Mucosa of descending colon (tissue), 3 donors: Measurements from ENCODE around the gene CDA. TPM values are rescaled to one million over a fixed set of nuclear protein-coding genes. Genes with fewer than 3 reads are reported as not detected.

Experiments used
- ATAC-seq: fragments of 200-7000 bp; cut with Tn5 transposase; one replicate; pipeline ENCODE4 v1.9.1; 2020; ENCODE audit warnings: mild to moderate bottlenecking, moderate library complexity
- DNase-seq, 3 donors: peaks; one replicate each; pipeline ENCODE4 v3.0.0-alpha.2; 2020
- H3K36me3 ChIP-seq: fragments of 200-600 bp; one replicate; pipeline ENCODE4 v1.8.0; 2021; ENCODE audit warnings: low read depth, mild to moderate bottlenecking
- H3K4me1 ChIP-seq: fragments of 200-600 bp; one replicate; pipeline ENCODE4 v1.8.0; 2021; ENCODE audit warnings: low read depth, mild to moderate bottlenecking
- H3K4me3 ChIP-seq: fragments of 200-600 bp; one replicate; pipeline ENCODE4 v1.8.0; 2021; ENCODE audit warnings: mild to moderate bottlenecking
- H3K9me3 ChIP-seq: fragments of 200-600 bp; one replicate; pipeline ENCODE4 v1.8.0; 2021; ENCODE audit warnings: mild to moderate bottlenecking
- intact Hi-C, 2 donors: fragments of 100-400 bp; cut with DNase I in 1 of 2; cut with micrococcal nuclease in 1 of 2; formaldehyde crosslinking; loops; one replicate each; pipeline versions ENCODE4 v1.11.0 to v1.11.1; 2022; cut with DNase I, micrococcal nuclease
- total RNA-seq, 3 donors: library from RNA; stranded (reverse); fragmentation: NEBNext Ultra II Directional in 2 of 3; extraction: Animal tissue kit (Norgen Biotek cat#: 25700) in 2 of 3; gene quantifications; one replicate each; pipeline versions ENCODE4 v1.2.1 to v1.2.4, GENCODE V29; 2021 to 2023
- TF ChIP-seq, protein P1 (sequence below): fragments of 200-600 bp; IDR thresholded peaks from one replicate; pipeline ENCODE4 v1.8.0; 2022; ENCODE audit warnings: antibody characterized with exemption, mild to moderate bottlenecking
- donor health status: DM: no; HTN: no; CAD: no; lungs with moderate emphysema.
- donor health status: DM: no; HTN: no; CAD: no.
- donor health status: DM: no; HTN: yes; CAD: no.

Gene CDA
- total RNA-seq, 3 donors from 2014 or later: 33.9 to 63.8 (median 60.9) TPM

DNA sequence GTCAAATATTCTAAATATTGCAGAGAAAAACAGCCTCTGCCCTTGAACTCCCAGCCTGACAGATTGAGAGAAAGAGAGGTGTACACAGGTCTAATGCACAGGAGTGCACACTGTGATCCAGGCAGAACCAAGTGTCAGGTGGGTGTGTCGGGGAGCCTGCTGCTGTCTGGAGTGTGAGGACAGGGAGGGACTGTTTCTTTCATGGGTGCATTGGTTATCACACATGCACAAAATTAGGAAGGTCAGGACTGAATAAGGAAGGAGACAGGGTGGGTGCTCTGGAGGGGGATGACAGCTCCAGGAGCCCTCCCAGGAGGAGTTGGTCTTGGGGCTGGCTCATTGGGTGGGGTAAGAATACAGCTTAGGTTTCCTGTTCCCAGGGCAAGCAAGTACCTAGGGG lies 31.1 kb downstream of the CDA start:
- no peak for ATAC-seq
- intact Hi-C loops: no loop called here
- Histone ChIP-seq H3K9me3 (no peaks in the 10 kb centered on the region), H3K4me1 (no peaks in the 10 kb centered on the region), H3K36me3 (no peaks in the 10 kb centered on the region), H3K4me3 (no peak overlapping the region)
- TF ChIP-seq, protein P1, sequence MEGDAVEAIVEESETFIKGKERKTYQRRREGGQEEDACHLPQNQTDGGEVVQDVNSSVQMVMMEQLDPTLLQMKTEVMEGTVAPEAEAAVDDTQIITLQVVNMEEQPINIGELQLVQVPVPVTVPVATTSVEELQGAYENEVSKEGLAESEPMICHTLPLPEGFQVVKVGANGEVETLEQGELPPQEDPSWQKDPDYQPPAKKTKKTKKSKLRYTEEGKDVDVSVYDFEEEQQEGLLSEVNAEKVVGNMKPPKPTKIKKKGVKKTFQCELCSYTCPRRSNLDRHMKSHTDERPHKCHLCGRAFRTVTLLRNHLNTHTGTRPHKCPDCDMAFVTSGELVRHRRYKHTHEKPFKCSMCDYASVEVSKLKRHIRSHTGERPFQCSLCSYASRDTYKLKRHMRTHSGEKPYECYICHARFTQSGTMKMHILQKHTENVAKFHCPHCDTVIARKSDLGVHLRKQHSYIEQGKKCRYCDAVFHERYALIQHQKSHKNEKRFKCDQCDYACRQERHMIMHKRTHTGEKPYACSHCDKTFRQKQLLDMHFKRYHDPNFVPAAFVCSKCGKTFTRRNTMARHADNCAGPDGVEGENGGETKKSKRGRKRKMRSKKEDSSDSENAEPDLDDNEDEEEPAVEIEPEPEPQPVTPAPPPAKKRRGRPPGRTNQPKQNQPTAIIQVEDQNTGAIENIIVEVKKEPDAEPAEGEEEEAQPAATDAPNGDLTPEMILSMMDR: no peak
- DNase-seq: no peak

GRCh38 chr1:20621012-20621411 lies 32.1 kb downstream of the CDA start:
- Histone ChIP-seq H3K36me3 (no peaks in the 10 kb centered on the region), H3K9me3 (no peaks in the 10 kb centered on the region), H3K4me3 (no peak overlapping the region), H3K4me1 (no peaks in the 10 kb centered on the region)
- TF ChIP-seq, protein P1: no peak
- DNase-seq (no peak), ATAC-seq (no peak)
- intact Hi-C loops: no loop called here

DNA sequence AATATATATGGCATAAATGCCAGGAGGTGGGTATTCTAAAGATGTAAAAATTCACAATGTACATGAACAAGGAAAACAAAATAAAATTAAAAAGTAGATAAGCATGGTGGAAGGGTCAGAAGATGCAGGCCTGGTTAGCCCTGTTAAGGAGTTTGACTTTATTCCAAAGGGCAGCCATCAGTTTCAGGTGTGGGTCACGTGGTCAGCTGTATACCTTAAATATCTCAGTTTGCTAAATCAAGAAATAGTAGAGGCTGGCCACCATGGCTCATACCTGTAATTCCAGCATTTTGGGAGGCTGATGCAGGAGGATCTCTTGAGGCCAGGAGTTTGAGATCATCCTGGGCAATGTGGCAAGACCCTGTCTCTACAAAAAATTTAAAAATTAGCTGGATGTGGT lies 35.8 kb downstream of the CDA start:
- DNase-seq: no peak
- TF ChIP-seq, protein P1: no peak
- intact Hi-C loops: no loop called here
- Histone ChIP-seq H3K9me3 (no peaks in the 10 kb centered on the region), H3K36me3 (no peaks in the 10 kb centered on the region), H3K4me1 (no peaks in the 10 kb centered on the region), H3K4me3 (no peak overlapping the region)
- no peak for ATAC-seq

DNA sequence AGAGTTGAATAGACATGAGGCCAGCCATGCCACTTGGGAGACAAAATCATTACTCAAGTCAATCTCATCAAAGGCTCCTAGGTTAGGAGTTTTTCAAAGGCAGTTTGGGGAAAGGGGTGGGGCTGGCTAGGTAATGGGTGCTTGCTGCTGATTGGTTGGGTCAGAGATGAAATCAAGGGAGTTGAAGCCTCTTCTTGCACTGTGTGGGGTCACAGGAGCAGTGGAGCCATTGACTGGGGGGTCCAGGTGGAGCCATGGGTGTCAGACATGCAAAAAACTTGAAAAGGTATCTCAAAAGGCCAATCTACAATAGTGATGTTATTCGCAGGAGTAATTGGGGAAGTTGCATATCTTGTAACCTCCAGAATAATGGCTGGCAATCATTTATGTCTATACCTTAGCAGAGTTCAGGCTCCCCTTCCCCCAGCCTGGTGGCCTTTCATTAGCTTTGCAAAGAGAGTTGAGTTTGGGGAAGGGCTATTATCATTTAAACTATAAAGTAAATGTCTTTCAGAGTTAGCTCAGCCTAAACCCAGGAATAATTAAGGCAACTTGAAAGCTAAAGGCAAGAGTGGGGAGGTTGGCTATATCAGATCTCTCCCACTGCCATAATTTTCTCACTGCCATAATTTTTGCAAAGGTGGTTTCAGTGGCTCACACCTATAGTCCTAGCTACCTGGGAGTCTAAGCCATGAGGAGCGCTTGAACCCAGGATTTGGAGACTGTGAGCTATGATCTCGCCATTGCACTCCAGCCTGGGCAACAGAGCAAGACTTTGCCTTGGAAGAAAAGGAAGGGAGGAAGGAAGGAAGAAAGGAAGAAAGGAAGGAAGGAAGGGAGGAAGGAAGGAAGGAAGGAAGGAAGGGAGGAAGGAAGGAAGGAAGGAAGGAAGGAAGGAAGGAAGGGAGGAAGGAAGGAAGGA lies 36.5 kb downstream of the CDA start:
- TF ChIP-seq, protein P1: no peak
- intact Hi-C loops: no loop called here

DNA sequence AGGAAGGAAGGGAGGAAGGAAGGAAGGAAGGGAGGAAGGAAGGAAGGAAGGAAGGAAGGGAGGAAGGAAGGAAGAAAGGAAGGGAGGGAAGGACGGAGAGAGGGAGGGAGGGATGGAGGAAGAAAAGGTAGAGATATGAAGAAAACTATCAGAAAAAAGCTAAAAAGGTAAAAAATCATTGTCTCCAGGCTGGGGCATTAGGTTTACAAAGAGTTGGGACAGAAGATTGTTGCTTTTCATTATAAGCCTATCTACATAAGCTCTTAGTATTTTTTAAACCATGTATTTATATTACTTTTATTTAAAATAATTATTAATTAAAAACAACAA lies 37.2 kb downstream of the CDA start:
- intact Hi-C loops: no loop called here
- DNase-seq (no peak), ATAC-seq (no peak)
- Histone ChIP-seq H3K36me3 (no peaks in the 10 kb centered on the region), H3K9me3 (no peaks in the 10 kb centered on the region), H3K4me1 (no peaks in the 10 kb centered on the region), H3K4me3 (no peak overlapping the region)
- TF ChIP-seq, protein P1: no peak

More for the DNA sequence above, 36.5 kb downstream of the CDA start:
- no peaks in the 10 kb centered on the region for H3K4me1 ChIP-seq
- DNase-seq: no peak
- no peaks in the 10 kb centered on the region for H3K36me3 ChIP-seq
- ATAC-seq: no peak
- no peak overlapping the region for H3K4me3 ChIP-seq
- no peaks in the 10 kb centered on the region for H3K9me3 ChIP-seq
